K562 (cell line): ENCODE results near the gene DIS3L. TPM values are rescaled to one million over a fixed set of nuclear protein-coding genes. Genes with fewer than 3 reads are reported as not detected.

Experiments
- BCL6 ChIP-seq: fragments of 250-450 bp; sonication (Bioruptor Pico); IDR thresholded peaks from 2 replicates; pipeline ENCODE4 v1.4.0; 2020
- BMI1 ChIP-seq: fragments of 150-350 bp; IDR thresholded peaks from 2 replicates; pipeline ENCODE4 v1.6.1; 2014; ENCODE audit warnings: low read length
- E2F8 ChIP-seq: fragments of 450-650 bp; IDR thresholded peaks from 2 replicates; pipeline ENCODE4 v1.7.1; 2018; ENCODE audit warnings: mild to moderate bottlenecking, low read depth; ENCODE audit not compliant: partially characterized antibody
- ERF ChIP-seq: fragments of 450-650 bp; formaldehyde crosslinking; IDR thresholded peaks from 2 replicates; pipeline ENCODE4 v1.4.0; 2020; ENCODE audit warnings: mild to moderate bottlenecking, mixed read lengths
- HNRNPH1 ChIP-seq: fragments of 200-400 bp; formaldehyde crosslinking; optimal IDR thresholded peaks from 2 replicates; pipeline ENCODE3; 2017; ENCODE audit warnings: low read depth, mild to moderate bottlenecking, low read length, moderate library complexity
- MAFF ChIP-seq: IDR thresholded peaks from 2 replicates; pipeline ENCODE4 v1.6.1; 2012; ENCODE audit warnings: low read length, improper control_type of control experiment
- SMAD1 ChIP-seq: fragments of 150-350 bp; IDR thresholded peaks from 2 replicates; pipeline ENCODE4 v1.6.1; 2014; ENCODE audit warnings: low read length, low read depth; ENCODE audit not compliant: partially characterized antibody
- SMC3 ChIP-seq: conservative IDR thresholded peaks from 2 replicates; pipeline ENCODE4 v1.6.1; 2011; ENCODE audit warnings: low read depth, low read length, improper control_type of control experiment; ENCODE audit not compliant: insufficient read depth
- SNRNP70 ChIP-seq: fragments of 200-400 bp; formaldehyde crosslinking; optimal IDR thresholded peaks from 2 replicates; pipeline ENCODE3; 2017; ENCODE audit warnings: low read depth, low read length
- TGIF2 ChIP-seq: sonication (generic); formaldehyde crosslinking; IDR thresholded peaks from 2 replicates; pipeline ENCODE4 v1.8.1; 2022; ENCODE audit warnings: mild to moderate bottlenecking, missing genetic modification reagents, moderate library complexity
- ZBTB2 ChIP-seq: fragments of 450-650 bp; IDR thresholded peaks from 2 replicates; pipeline ENCODE4 v1.6.1; 2016; ENCODE audit warnings: antibody characterized with exemption
- ZNF239 ChIP-seq: fragments of 250-450 bp; sonication (Bioruptor Pico); IDR thresholded peaks from 2 replicates; pipeline ENCODE4 v1.4.0; 2020; ENCODE audit warnings: mild to moderate bottlenecking
- ZNF75A ChIP-seq: fragments of 450-650 bp; formaldehyde crosslinking; IDR thresholded peaks from 2 replicates; pipeline ENCODE4 v1.4.0; 2020; ENCODE audit warnings: mild to moderate bottlenecking
- polyA plus RNA-seq, 8 experiments: library from polyadenylated mRNA; depleted of rRNA in 4 of 8; stranded (reverse) in 5 of 8; unstranded in 3 of 8; fragments of >200 nt; fragmentation: Nextera tagmentation in 2 of 8; fragmentation: Illumina TruSeq in 1 of 8; extraction: Ambion mirVana in 2 of 8; extraction: Trizol in 1 of 8; gene quantifications; 2 replicates each; pipeline versions ENCODE4 v1.2.1 to v1.2.3, GENCODE V29; 2011 to 2014; ENCODE audit warnings: inconsistent platforms in 1 of 8, missing spikeins in 1 of 8
- total RNA-seq, 7 experiments: library from RNA; depleted of rRNA in 6 of 7; stranded (reverse); fragments of >200 nt in 6 of 7; fragmentation: Illumina TruSeq in 2 of 7; extraction: Trizol in 2 of 7; gene quantifications; 2 replicates each; pipeline versions ENCODE4 v1.2.1 to v1.2.3, GENCODE V29; 2011 to 2021; ENCODE audit warnings: low replicate concordance in 1 of 7

The DIS3L gene
- total and polyA plus RNA-seq, 9 of the 15 experiments (the other 6 are each of a cell fraction or from before 2014, with no cell fraction given), result 5.9 to 34.6 (median 16.9) TPM

- TF ChIP-seq E2F8, result no peak
- no peak for TF ChIP-seq BCL6 (CRISPR knock-in tag)
- no peak for TF ChIP-seq ZBTB2
- no peak for TF ChIP-seq HNRNPH1
- TF ChIP-seq BMI1, result no peak
- no peak for TF ChIP-seq SMC3
- TF ChIP-seq TGIF2, result no peak
- no peak for TF ChIP-seq ERF (CRISPR knock-in tag)
- TF ChIP-seq MAFF, result no peak
- no peak for TF ChIP-seq ZNF75A (CRISPR knock-in tag)
- no peak for TF ChIP-seq ZNF239 (CRISPR knock-in tag)
- TF ChIP-seq SMAD1, result no peak
- TF ChIP-seq SNRNP70, result no peak
These were observed 69.4 kb downstream of the DIS3L start (continued) for GRCh38 chr15:66362776-66363175.
